Measurements from ENCODE around the gene ALOX15. TPM values are rescaled to one million over a fixed set of nuclear protein-coding genes. Genes with fewer than 3 reads are reported as not detected.

ALOX15 gene
- total RNA-seq, 1 experiment from 2014 or later, result 0.31 TPM

DNA sequence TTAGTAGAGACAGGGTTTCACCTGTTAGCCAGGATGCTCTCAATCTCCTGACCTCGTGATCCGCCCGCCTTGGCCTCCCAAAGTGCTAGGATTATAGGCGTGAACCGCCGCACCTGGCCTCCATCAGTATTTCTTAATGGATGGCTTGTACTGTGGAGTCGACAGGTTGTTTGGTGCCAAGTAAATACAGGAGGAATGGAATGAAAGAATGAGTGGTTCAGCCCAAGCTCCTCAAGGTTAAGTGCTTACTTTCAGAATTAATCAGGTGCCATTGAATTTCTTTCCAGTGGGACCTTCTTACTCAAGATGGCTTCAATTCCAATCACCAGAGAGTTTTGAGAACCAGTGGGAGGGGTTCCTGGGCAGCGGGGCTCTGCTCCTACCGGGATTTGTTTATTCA is 25.0 kb downstream of the ALOX15 start:
- Histone ChIP-seq H3K18ac (ENCODE audit: insufficient read length, low read depth, low read length) (no peak overlapping the region), H3K4me2 (ENCODE audit: insufficient read depth, insufficient read length, low read length) (no peak overlapping the region), H3K4me1 (ENCODE audit: insufficient read depth, low read length) (no peaks in the 10 kb centered on the region), H4K5ac (ENCODE audit: insufficient read length, low read depth, low read length) (no peak overlapping the region), H3K27ac (ENCODE audit: insufficient read length, low read depth, low read length) (no peak overlapping the region), H4K20me1 (ENCODE audit: control insufficient read depth, insufficient read depth, insufficient read length) (no peaks in the 10 kb centered on the region), H3K23ac (ENCODE audit: insufficient read length, low read depth, low read length) (no peak overlapping the region), H3K79me2 (ENCODE audit: insufficient read depth, low read length) (no peaks in the 10 kb centered on the region), H2BK20ac (ENCODE audit: low read depth, low read length, poor library complexity, severe bottlenecking) (no peak overlapping the region), H3K4ac (ENCODE audit: low read depth, low read length) (no peak overlapping the region), H2BK120ac (ENCODE audit: low read depth, low read length, poor library complexity, severe bottlenecking) (no peak overlapping the region), H3T11ph (ENCODE audit: low read length) (no peak overlapping the region), H2BK5ac (ENCODE audit: insufficient read length, low read length) (no peak overlapping the region), H2BK12ac (ENCODE audit: insufficient read length, low read depth, low read length) (no peak overlapping the region), H3K56ac (ENCODE audit: insufficient read length, low read depth, low read length) (no peak overlapping the region), H2AFZ (ENCODE audit: low read length) (no peak overlapping the region), H3K79me1 (ENCODE audit: insufficient read depth, low read depth, low read length, poor library complexity, severe bottlenecking) (no peaks in the 10 kb centered on the region), H2AK5ac (ENCODE audit: insufficient read length, low read length) (no peak overlapping the region), H3K9me3 (ENCODE audit: control insufficient read depth, low read depth, low read length) (no peaks in the 10 kb centered on the region), H2BK15ac (ENCODE audit: low read depth, low read length) (no peak overlapping the region), H3K14ac (ENCODE audit: insufficient read depth, low read length) (no peak overlapping the region), H4K8ac (replicated peaks; ENCODE audit: insufficient read length, low read depth, low read length) (no peak overlapping the region), H3K23me2 (ENCODE audit: insufficient read length, low read depth, low read length, poor library complexity, severe bottlenecking) (no peaks in the 10 kb centered on the region), H3K27me3 (ENCODE audit: insufficient read depth, low read length) (no peaks in the 10 kb centered on the region), H4K91ac (ENCODE audit: insufficient read length, low read depth, low read length) (no peak overlapping the region), H3K9ac (ENCODE audit: extremely low read depth, insufficient read length, low read length) (no peak overlapping the region)
- H3K9me3 Mint-ChIP-seq, result no peaks in the 10 kb centered on the region
- H3K36me3 Mint-ChIP-seq (ENCODE audit: insufficient read depth in 1 of 3, low read depth in 3 of 3), result no peaks in the 10 kb centered on the region
- no peak overlapping the region for H3K4me3 Mint-ChIP-seq
- H3K27ac Mint-ChIP-seq, result no peak overlapping the region
- TF ChIP-seq, protein P1, sequence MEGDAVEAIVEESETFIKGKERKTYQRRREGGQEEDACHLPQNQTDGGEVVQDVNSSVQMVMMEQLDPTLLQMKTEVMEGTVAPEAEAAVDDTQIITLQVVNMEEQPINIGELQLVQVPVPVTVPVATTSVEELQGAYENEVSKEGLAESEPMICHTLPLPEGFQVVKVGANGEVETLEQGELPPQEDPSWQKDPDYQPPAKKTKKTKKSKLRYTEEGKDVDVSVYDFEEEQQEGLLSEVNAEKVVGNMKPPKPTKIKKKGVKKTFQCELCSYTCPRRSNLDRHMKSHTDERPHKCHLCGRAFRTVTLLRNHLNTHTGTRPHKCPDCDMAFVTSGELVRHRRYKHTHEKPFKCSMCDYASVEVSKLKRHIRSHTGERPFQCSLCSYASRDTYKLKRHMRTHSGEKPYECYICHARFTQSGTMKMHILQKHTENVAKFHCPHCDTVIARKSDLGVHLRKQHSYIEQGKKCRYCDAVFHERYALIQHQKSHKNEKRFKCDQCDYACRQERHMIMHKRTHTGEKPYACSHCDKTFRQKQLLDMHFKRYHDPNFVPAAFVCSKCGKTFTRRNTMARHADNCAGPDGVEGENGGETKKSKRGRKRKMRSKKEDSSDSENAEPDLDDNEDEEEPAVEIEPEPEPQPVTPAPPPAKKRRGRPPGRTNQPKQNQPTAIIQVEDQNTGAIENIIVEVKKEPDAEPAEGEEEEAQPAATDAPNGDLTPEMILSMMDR (conservative IDR thresholded peaks at IDR 0.05), result no peak
- DNase-seq, result no peak
- H3K4me1 Mint-ChIP-seq, result peaks cover 11 to 14% of the 10 kb centered on the region in 2 experiments
- no CpG with 5 or more reads among the region's 9 CpGs for WGBS (ENCODE audit: extremely low coverage, insufficient read length, low lambda C conversion rate)
- H3K27me3 Mint-ChIP-seq (ENCODE audit: low read depth), result peaks cover 2% of the 10 kb centered on the region; the same call in 1 of the 2 replicates
